Right cardiac atrium (tissue), 5 donors: ENCODE data around the gene DNAJA2. TPM values are rescaled to one million over a fixed set of nuclear protein-coding genes. Genes with fewer than 3 reads are reported as not detected.

Experiments
- ATAC-seq, 2 donors: fragments of 200-7000 bp; cut with Tn5 transposase; one replicate each; pipeline versions ENCODE4 v1.8.0 to v1.9.1; 2020; ENCODE audit warnings: moderate library complexity in 2 of 2, mild to moderate bottlenecking in 1 of 2
- DNase-seq, 3 donors: peaks; one replicate each; pipeline ENCODE4 v3.0.0-alpha.2; 2020
- H3K27ac ChIP-seq: one replicate; pipeline ENCODE4 v1.5.1; 2013; ENCODE audit warnings: mild to moderate bottlenecking, low read length, control low read depth, moderate library complexity
- H3K27me3 ChIP-seq: one replicate; pipeline ENCODE4 v1.6.1; 2013; ENCODE audit not compliant: control insufficient read depth, insufficient read depth
- H3K4me1 ChIP-seq: one replicate; pipeline ENCODE4 v1.6.1; 2013; ENCODE audit warnings: low read length; ENCODE audit not compliant: control insufficient read depth, insufficient read depth
- H3K4me3 ChIP-seq: one replicate; pipeline ENCODE4 v1.5.1; 2013; ENCODE audit warnings: low read length, control low read depth
- H3K9me3 ChIP-seq: one replicate; pipeline ENCODE4 v1.6.1; 2013; ENCODE audit warnings: low read length; ENCODE audit not compliant: control insufficient read depth
- WGBS: extraction: QIAGEN DNeasy Blood & Tissue Kit; methylation state at CpG from one replicate; pipeline ENCODE4 v1.1.7; 2013; 5-methylcytosine and 5-hydroxymethylcytosine counted together
- intact Hi-C, 4 donors: fragments of 100-400 bp; cut with DNase I; formaldehyde crosslinking; loops; one replicate each; pipeline versions ENCODE4 v1.11.0 to v1.14.0; 2022 to 2023
- polyA plus RNA-seq: library from polyadenylated mRNA; stranded (reverse); fragments of 200-250 nt; gene quantifications from one replicate; pipeline ENCODE4 v1.2.3, GENCODE V29; 2013
- total RNA-seq, 4 donors: library from RNA; stranded (reverse); fragmentation: NEBNext Ultra II Directional; extraction: Animal tissue kit (Norgen Biotek cat#: 25700); gene quantifications; one replicate each; pipeline ENCODE4 v1.2.1, GENCODE V29; 2021
- donor health status: healthy with polysubstance abuse.
- donor health status: DM: no; HTN: yes; CAD: no.
- donor health status: DM: no; HTN: no; CAD: no.
- donor health status: DM: no; HTN: yes; CAD: no; lungs with severe emphysema.
- donor health status: DM: yes; HTN: yes; CAD: no.

DNAJA2 gene
- total and polyA plus RNA-seq, 5 donors: 74.9 to 97.2 (median 92.2) TPM

DNA sequence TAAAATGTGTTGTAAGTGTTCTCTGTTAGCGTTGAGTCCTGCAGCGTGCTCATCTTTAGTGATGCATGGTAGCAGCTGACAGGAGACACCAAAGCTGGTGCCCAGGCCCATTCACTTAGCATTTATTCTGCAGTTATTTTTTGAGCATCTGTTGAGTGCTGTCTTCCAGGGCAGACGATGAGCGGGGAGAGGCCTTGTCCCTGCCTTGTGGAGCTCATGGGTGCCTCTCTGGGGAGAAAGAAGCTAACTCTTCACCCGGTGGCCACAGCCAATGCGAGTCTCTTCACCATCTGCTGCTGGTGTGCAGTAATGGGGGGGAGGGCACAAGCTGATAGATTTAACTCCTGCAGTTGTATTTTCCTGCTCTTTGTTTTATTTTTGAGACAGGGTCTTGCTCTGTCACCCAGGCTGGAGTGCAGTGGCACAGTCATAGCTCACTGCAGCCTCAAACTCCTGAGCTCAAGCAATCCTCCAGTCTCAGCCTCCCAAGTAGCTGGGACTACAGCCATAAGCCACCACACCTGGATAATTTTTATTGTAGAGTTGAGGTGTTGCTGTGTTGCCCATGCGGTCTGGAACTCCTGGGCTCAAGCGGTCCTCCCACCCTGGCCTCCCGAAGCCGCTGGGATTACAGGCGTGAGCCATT lies 58.8 kb downstream of the DNAJA2 start:
- WGBS: 92% methylated on average over 11 of the region's 11 CpGs
- DNase-seq (no peak), ATAC-seq (no peak)
- Histone ChIP-seq H3K4me1 (no peaks in the 10 kb centered on the region), H3K4me3 (no peak overlapping the region), H3K27ac (no peak overlapping the region), H3K27me3 (no peaks in the 10 kb centered on the region), H3K9me3 (no peaks in the 10 kb centered on the region)
- intact Hi-C loops: no loop called here

- intact Hi-C loops: no loop called here
- Histone ChIP-seq H3K4me1 (no peaks in the 10 kb centered on the region), H3K4me3 (no peak overlapping the region), H3K27ac (no peak overlapping the region), H3K27me3 (no peaks in the 10 kb centered on the region), H3K9me3 (no peaks in the 10 kb centered on the region)
- ATAC-seq (no peak), DNase-seq (no peak)
- WGBS: 94% methylated on average over 4 of the region's 4 CpGs
Measured at GRCh38 chr16:46911650-46912049, 61.8 kb downstream of the DNAJA2 start.

DNA sequence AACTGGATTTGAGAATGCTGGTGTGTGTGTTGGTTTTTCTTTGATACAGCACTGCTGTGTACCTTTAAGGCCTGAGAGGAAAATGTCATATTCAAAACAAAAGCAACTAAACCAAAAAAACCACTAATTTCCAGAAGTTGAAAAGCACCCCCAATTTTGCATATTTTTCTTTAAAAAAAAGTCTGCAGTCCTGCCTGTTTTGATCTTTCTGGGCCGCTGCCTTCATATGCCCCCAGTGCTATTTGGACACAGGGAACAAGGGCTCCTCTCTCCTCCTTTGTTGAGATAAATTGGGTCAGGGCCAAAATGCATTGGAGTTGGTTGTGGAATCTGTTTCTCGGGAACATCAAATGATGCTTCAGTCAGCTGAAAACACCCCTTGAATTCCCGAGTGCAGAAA lies 62.4 kb downstream of the DNAJA2 start:
- Histone ChIP-seq H3K27ac (no peak overlapping the region), H3K4me3 (no peak overlapping the region), H3K27me3 (no peaks in the 10 kb centered on the region), H3K9me3 (no peaks in the 10 kb centered on the region), H3K4me1 (no peaks in the 10 kb centered on the region)
- 62% methylated on average over 3 of the region's 3 CpGs for WGBS
- intact Hi-C loops: no loop called here
- ATAC-seq (no peak), DNase-seq (no peak)

DNA sequence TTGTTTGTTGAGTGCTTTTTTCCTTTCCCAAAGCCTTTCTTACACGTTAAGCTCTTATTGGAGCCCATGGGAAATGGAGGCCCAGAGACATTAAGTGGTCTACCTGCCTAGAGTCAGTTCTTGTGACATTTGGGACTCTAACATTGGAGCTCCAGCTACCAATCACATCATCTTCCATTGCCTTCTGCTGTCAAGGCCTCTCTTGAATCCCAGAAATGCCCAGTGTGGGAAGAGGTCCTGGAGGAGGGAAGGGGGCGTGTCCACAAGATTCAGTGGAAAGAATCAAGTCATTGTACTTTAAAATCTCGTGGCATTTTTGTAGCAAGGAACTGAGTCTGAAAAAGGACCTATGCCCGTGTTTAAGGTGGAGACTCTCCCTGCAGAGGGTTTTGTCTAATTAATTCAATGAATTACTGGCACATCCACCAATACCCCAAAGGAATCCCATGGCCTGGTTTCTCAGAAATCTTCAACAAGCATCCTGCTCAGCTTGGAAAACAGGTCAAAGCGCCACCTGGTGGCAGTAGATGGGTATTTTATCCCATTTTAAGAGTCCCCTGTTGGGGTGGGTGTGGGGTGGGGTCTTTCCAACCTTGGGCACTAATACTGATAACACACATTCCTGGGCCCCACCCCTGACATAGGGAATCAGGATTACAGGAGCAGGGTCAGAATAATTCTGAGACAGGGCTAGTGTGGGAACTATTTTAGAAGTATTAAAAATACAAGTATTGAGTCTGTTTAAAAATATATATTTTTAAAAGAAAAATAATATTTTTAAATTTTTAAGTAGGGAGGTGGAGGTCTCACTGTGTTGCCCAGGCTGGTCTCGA lies 64.7 kb downstream of the DNAJA2 start:
- no peak overlapping the region for H3K27ac ChIP-seq

GRCh38 chr16:46907061-46907774 lies 66.3 kb downstream of the DNAJA2 start:
- DNase-seq (no peak), ATAC-seq (no peak)
- H3K9me3 ChIP-seq: no peaks in the 10 kb centered on the region
- no peaks in the 10 kb centered on the region for H3K4me1 ChIP-seq
- H3K27ac ChIP-seq: no peak overlapping the region
- no peaks in the 10 kb centered on the region for H3K27me3 ChIP-seq
- no peak overlapping the region for H3K4me3 ChIP-seq
- intact Hi-C loops: loop anchor here (2.0 to 5.0 kb wide), 4 partner anchors 50 to 235 kb away; no protein-coding TSS in a partner anchor
- 86% methylated on average over 12 of the region's 12 CpGs for WGBS

More for the DNA sequence above, 64.7 kb downstream of the DNAJA2 start:
- Histone ChIP-seq H3K4me3 (no peak overlapping the region), H3K4me1 (no peaks in the 10 kb centered on the region), H3K27me3 (no peaks in the 10 kb centered on the region), H3K9me3 (no peaks in the 10 kb centered on the region)
- 46% methylated on average over 6 of the region's 6 CpGs for WGBS
- peak in 1 of 3 donors; percentile 60 for DNase-seq
- peak; percentile 54 to 74 for ATAC-seq
- intact Hi-C loops: loop anchor here in 3 of 4 donors (2.0 to 5.0 kb wide), 4 partner anchors 51 to 236 kb away; no protein-coding TSS in a partner anchor

GRCh38 chr16:46906360-46907060 lies 67.0 kb downstream of the DNAJA2 start:
- H3K4me3 ChIP-seq: no peak overlapping the region
- ATAC-seq: no peak
- 92% methylated on average over 12 of the region's 12 CpGs for WGBS
- no peaks in the 10 kb centered on the region for H3K4me1 ChIP-seq
- DNase-seq: no peak
- H3K27me3 ChIP-seq: no peaks in the 10 kb centered on the region
- H3K9me3 ChIP-seq: no peaks in the 10 kb centered on the region
- H3K27ac ChIP-seq: no peak overlapping the region
- intact Hi-C loops: loop anchor here (2.0 to 5.0 kb wide), 4 partner anchors 49 to 234 kb away; no protein-coding TSS in a partner anchor

Other genes with a start within 250 kb of the DNAJA2 start
- gene MYLK3, start 225.3 kb downstream of the DNAJA2 start, total RNA-seq: 100 to 1,000 TPM; 285 to 543 (median 321) TPM
- gene MYLK3, start 225.3 kb downstream of the DNAJA2 start, polyA plus RNA-seq: 143 TPM
- gene C16orf87, start 142.5 kb downstream of the DNAJA2 start, total RNA-seq: 10 to 100 TPM; 12.0 to 16.7 (median 14.7) TPM
- 7.5 TPM for gene C16orf87, start 142.5 kb downstream of the DNAJA2 start, polyA plus RNA-seq
- gene GPT2, start 89.3 kb downstream of the DNAJA2 start, total RNA-seq: 1 to 10 TPM; 4.0 to 5.8 (median 4.6) TPM
- gene GPT2, start 89.3 kb downstream of the DNAJA2 start, polyA plus RNA-seq: 6.8 TPM
- 1 to 10 TPM in 3 of 4 donors, under 1 TPM in 1; 0.97 to 1.8 (median 1.4) TPM for gene NETO2, start 170.3 kb upstream of the DNAJA2 start, total RNA-seq
- gene NETO2, start 170.3 kb upstream of the DNAJA2 start, polyA plus RNA-seq: 0.41 TPM